ENCODE results near the gene ANKMY1. TPM values are rescaled to one million over a fixed set of nuclear protein-coding genes. Genes with fewer than 3 reads are reported as not detected.

Gene ANKMY1
- total RNA-seq, 1 experiment from 2014 or later, result 85.7 TPM

GRCh38 chr2:240463274-240463865, 94.4 kb downstream of the ANKMY1 start:
- H3K9me3 ChIP-seq (ENCODE audit: insufficient read depth, low read depth), result no peaks in the 10 kb centered on the region
- no peak overlapping the region for H3K4me2 ChIP-seq
- H3K27ac ChIP-seq, result no peak overlapping the region
- H2AFZ ChIP-seq, result no peak overlapping the region
- H3K79me2 ChIP-seq (ENCODE audit: low read depth), result no peaks in the 10 kb centered on the region
- H3K36me3 ChIP-seq (ENCODE audit: low read depth), result peaks cover 10% of the 10 kb centered on the region; the same call in 1 of the 2 replicates
- BruUV-seq (replicated peaks), result no TSS peak
- H3F3A ChIP-seq (ENCODE audit: insufficient read depth, low read depth), result peaks cover 20% of the 10 kb centered on the region; the same call in 1 of the 2 replicates
- POLR2A ChIA-PET (ENCODE audit: unreplicated experiment), result no interaction called here
- no peak for DNase-seq
- no peaks in the 10 kb centered on the region for H3K27me3 ChIP-seq (ENCODE audit: insufficient read depth, low read depth)
- intact Hi-C loops (cut with micrococcal nuclease; ENCODE audit: unreplicated experiment), result no loop called here
- peaks cover 4% of the 10 kb centered on the region; the same call in 1 of the 2 replicates for H4K20me1 ChIP-seq (ENCODE audit: insufficient read depth)
- no peaks in the 10 kb centered on the region for H3K9me2 ChIP-seq (ENCODE audit: insufficient read depth)
- TF ChIP-seq EZH2 (IDR thresholded peaks at IDR 0.05; ENCODE audit: low read depth) (no peak), CTCF (conservative IDR thresholded peaks at IDR 0.05) (no peak)
- CTCF ChIA-PET, result no interaction called here
- H3K4me1 ChIP-seq (replicated peaks; ENCODE audit: insufficient read depth), result peaks cover 14% of the 10 kb centered on the region
- H3K4me3 ChIP-seq, result no peak overlapping the region

- TF ChIP-seq CTCF (conservative IDR thresholded peaks at IDR 0.05) (no peak), EZH2 (IDR thresholded peaks at IDR 0.05; ENCODE audit: low read depth) (no peak)
- CTCF ChIA-PET, result no interaction called here
- H2AFZ ChIP-seq, result no peak overlapping the region
- no peak overlapping the region for H3K27ac ChIP-seq
- POLR2A ChIA-PET (ENCODE audit: unreplicated experiment), result no interaction called here
- no peak for DNase-seq
- BruUV-seq (replicated peaks), result no TSS peak
- H3K79me2 ChIP-seq (ENCODE audit: low read depth), result no peaks in the 10 kb centered on the region
- H4K20me1 ChIP-seq (ENCODE audit: insufficient read depth), result peaks cover 4% of the 10 kb centered on the region; the same call in 1 of the 2 replicates
- no peak overlapping the region for H3K4me3 ChIP-seq
- H3K36me3 ChIP-seq (ENCODE audit: low read depth), result peaks cover 10% of the 10 kb centered on the region; the same call in 1 of the 2 replicates
- peaks cover 19% of the 10 kb centered on the region for H3K4me1 ChIP-seq (replicated peaks; ENCODE audit: insufficient read depth)
- intact Hi-C loops (cut with micrococcal nuclease; ENCODE audit: unreplicated experiment), result no loop called here
- H3F3A ChIP-seq (ENCODE audit: insufficient read depth, low read depth), result peaks cover 22% of the 10 kb centered on the region; the same call in 1 of the 2 replicates
- no peak overlapping the region for H3K4me2 ChIP-seq
- no peaks in the 10 kb centered on the region for H3K9me2 ChIP-seq (ENCODE audit: insufficient read depth)
- no peaks in the 10 kb centered on the region for H3K9me3 ChIP-seq (ENCODE audit: insufficient read depth, low read depth)
- no peaks in the 10 kb centered on the region for H3K27me3 ChIP-seq (ENCODE audit: insufficient read depth, low read depth)
Measured at GRCh38 chr2:240462707-240463273, 95.0 kb downstream of the ANKMY1 start.

GRCh38 chr2:240462073-240462706, 95.6 kb downstream of the ANKMY1 start:
- Histone ChIP-seq H2AFZ (no peak overlapping the region), H4K20me1 (ENCODE audit: insufficient read depth) (peaks cover 4% of the 10 kb centered on the region; the same call in 1 of the 2 replicates), H3F3A (ENCODE audit: insufficient read depth, low read depth) (peaks cover 28% of the 10 kb centered on the region), H3K9me3 (ENCODE audit: insufficient read depth, low read depth) (no peaks in the 10 kb centered on the region), H3K79me2 (ENCODE audit: low read depth) (no peaks in the 10 kb centered on the region), H3K4me1 (replicated peaks; ENCODE audit: insufficient read depth) (peaks cover 25% of the 10 kb centered on the region), H3K36me3 (ENCODE audit: low read depth) (peaks cover 10% of the 10 kb centered on the region; the same call in 1 of the 2 replicates), H3K9me2 (ENCODE audit: insufficient read depth) (no peaks in the 10 kb centered on the region), H3K27ac (no peak overlapping the region), H3K4me3 (no peak overlapping the region), H3K27me3 (ENCODE audit: insufficient read depth, low read depth) (no peaks in the 10 kb centered on the region), H3K4me2 (no peak overlapping the region)
- intact Hi-C loops (cut with micrococcal nuclease; ENCODE audit: unreplicated experiment), result no loop called here
- ChIA-PET POLR2A (ENCODE audit: unreplicated experiment) (no interaction called here), CTCF (no interaction called here)
- BruUV-seq (replicated peaks), result no TSS peak
- TF ChIP-seq EZH2 (IDR thresholded peaks at IDR 0.05; ENCODE audit: low read depth), result no peak
- no peak for TF ChIP-seq CTCF (conservative IDR thresholded peaks at IDR 0.05)
- no peak for DNase-seq
